HG03095 (cell line): ENCODE results near the gene JAG2.

Experiments
- ATAC-seq: cut with Tn5 transposase; IDR thresholded peaks from one replicate; pipeline ENCODE4 v1.9.1; 2021; ENCODE audit warnings: moderate library complexity; ENCODE audit not compliant: unreplicated experiment

The JAG2 gene

GRCh38 chr14:105141486-105142281 lies 26.9 kb downstream of the JAG2 start:
- no peak for ATAC-seq

GRCh38 chr14:105141026-105141425 lies 27.6 kb downstream of the JAG2 start:
- ATAC-seq, result no peak

GRCh38 chr14:105140581-105140980 lies 28.0 kb downstream of the JAG2 start:
- no peak for ATAC-seq

GRCh38 chr14:105139831-105140239 lies 28.7 kb downstream of the JAG2 start:
- no peak for ATAC-seq

- no peak for ATAC-seq
Measured at GRCh38 chr14:105139212-105139825, 29.3 kb downstream of the JAG2 start.

- ATAC-seq, result no peak
Measured at GRCh38 chr14:105138551-105139111, 29.9 kb downstream of the JAG2 start.

- ATAC-seq, result no peak
Measured at GRCh38 chr14:105138021-105138541, 30.5 kb downstream of the JAG2 start.

GRCh38 chr14:105137481-105138020 lies 31.0 kb downstream of the JAG2 start:
- ATAC-seq, result no peak

- ATAC-seq, result no peak
Measured at GRCh38 chr14:105136401-105137322, 31.9 kb downstream of the JAG2 start.

GRCh38 chr14:105135700-105136395 lies 32.7 kb downstream of the JAG2 start:
- no peak for ATAC-seq

- no peak for ATAC-seq
Measured at GRCh38 chr14:105132921-105133654, 35.5 kb downstream of the JAG2 start.

- ATAC-seq, result no peak
Measured at GRCh38 chr14:105131241-105131640, 37.3 kb downstream of the JAG2 start.

GRCh38 chr14:105128059-105128458 lies 40.5 kb downstream of the JAG2 start:
- no peak for ATAC-seq

GRCh38 chr14:105126981-105127329 lies 41.6 kb downstream of the JAG2 start:
- ATAC-seq, result no peak

- ATAC-seq, result no peak
Measured at GRCh38 chr14:105126126-105126980, 42.2 kb downstream of the JAG2 start.

- no peak for ATAC-seq
Measured at GRCh38 chr14:105124823-105125222, 43.8 kb downstream of the JAG2 start.

- ATAC-seq, result no peak
Measured at GRCh38 chr14:105123981-105124765, 44.4 kb downstream of the JAG2 start.
